Fibroblast of skin of right quadriceps (primary cell): ENCODE measurements around the gene PIF1.
"Not testable (repeated sequence)": the region's sequence is repeated elsewhere in the genome, so short reads cannot be mapped to it uniquely, and the experiment has no call there.

Source experiments
- DNase-seq: peaks from one replicate; pipeline ENCODE4 v3.0.0-alpha.2; 2013

The PIF1 gene

DNA sequence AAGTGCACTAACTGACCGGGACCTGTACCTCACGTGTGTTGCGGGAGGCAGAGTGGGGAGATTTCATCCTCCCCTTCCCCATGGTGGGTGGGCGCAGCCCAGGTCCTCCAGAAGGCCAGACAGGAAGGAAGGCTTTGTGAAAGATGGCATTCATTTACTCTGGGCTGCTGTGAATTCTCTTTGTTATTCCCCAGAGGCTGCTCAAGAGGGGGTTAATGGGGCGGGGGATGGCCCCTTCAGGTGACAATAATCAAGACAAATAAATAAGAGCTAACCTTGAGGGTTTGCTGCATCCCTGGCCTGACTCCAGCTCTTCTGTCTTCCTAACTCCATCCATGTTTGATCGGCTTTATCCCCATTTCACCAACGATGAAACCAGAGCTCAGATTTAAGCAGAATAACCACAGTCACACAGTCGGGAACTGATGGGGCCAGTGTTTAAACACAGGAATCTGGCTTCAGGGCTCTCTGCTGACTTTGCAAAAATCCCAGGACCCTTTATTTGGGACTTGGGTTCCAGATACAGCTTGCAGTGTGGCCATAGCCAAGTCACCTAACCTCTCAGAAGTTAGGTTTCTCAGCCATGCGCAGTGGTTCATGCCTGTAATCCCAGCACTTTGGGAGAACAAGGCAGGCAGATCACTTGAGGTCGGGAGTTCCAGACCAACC is 16.5 kb downstream of the PIF1 start:
- no peak for DNase-seq

DNA sequence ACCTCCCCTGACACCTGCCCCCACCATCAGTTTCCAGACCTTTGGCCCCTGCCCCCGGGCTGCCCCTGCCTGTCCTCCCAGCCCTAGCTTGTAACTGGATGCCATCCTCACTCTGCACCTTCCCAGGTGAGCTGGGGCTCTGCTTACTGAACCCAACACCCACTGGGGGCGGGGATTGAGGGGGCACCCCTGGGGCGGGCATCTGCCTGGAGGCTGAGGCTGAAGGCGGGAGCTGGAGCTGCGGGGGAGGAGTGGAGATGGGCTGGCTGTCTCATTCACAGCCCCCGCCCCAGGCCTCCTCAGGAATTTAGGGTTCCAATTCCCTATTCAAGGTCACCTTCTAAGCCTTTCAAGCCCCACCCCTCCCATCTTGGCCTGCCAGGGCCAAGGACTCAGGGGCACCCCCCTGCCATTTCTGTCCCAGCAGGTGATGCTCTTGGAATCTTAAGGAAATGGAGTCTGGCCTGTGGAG is 17.7 kb downstream of the PIF1 start:
- DNase-seq, result no peak

DNA sequence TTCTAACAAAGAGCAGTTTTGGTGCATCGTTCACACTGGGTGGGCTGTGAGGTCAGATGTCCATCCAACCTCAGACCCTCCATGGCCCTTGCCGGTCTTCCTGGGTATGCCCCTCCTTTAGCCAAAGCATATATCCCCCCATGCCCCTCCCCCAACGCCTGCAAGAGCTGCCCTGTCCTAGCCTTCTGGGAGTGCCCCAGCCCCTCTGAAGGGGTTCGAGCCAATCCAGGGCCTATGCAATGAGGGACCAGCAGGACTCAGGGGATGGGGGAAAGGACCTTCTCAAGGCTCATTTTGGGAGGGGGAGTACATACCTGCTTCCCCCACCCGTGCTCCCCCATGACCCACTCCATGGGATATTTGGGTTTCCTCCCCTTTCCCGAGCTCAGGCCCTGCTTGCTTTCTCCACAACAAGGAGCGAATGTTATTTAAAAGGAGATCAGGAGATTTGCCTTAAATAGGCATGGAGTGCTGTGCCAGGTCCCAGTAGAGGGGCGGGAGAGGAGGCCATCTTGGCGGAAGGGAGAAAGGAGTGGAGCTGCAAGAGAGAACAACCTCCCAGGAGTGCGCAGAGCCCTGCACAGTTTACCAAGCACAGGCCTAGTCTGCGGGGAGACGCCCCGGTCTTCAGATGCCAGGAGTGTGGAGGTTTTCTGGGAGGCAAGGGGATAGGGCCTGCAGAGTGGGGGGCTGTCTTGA is 18.2 kb downstream of the PIF1 start:
- no peak for DNase-seq

DNA sequence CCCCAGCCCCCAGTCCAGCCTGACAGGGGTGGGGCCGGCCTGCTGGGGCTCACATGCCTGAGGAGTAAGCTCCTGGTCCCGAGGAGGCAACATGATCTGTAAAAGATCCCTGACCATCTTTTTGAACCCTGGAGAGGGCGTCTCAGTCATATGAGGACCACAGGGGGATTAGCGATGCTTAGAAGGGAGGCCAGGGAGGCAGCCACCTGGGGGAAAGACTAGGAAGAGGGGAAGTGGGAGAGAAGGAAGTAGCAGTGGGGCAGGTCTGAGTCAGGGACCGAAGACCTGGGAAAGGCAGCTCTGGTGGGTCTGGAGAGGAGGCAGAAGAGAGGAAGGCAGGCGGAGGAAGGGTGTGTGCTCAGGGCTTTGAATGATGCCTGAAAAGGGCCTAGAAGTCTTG is 18.9 kb downstream of the PIF1 start:
- DNase-seq, result no peak

DNA sequence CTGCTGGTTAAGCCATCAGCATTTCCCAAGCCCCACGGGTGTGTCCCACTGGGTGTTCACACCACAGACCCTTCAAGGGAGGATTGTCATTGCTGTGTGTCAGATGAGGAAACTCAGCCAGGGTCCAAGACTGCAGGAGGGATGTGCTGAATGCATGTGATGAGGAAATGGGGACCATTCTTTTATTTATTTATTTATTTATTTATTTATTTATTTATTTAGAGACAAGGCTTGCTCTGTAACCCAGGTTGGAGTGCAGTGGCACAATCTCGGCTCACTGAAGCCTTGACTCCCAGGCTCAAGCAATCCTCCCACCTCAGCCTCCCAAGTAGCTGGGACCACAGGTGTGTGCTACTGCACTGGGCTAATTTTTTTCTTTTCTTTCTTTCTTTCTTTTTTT is 20.8 kb downstream of the PIF1 start:
- DNase-seq, result no peak

DNA sequence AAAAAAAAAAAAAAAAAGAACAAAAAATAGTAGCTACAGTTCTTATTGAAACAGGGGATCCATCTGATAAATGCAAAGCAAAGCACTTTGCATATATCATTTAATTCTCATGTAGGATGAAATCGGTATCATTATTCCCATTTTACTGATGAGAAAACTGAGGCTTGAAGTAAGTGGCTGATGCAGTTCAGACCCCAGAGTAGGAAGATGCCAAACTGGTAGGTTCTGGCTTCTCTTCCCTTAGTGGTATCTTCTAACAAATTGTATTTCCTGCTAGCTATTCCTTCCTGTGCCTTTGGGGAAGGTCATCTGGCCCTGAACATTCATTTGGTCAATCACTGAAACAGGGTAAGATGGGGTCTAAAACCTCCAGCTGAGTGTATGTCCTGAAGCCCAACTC is 21.9 kb downstream of the PIF1 start:
- no peak for DNase-seq

DNA sequence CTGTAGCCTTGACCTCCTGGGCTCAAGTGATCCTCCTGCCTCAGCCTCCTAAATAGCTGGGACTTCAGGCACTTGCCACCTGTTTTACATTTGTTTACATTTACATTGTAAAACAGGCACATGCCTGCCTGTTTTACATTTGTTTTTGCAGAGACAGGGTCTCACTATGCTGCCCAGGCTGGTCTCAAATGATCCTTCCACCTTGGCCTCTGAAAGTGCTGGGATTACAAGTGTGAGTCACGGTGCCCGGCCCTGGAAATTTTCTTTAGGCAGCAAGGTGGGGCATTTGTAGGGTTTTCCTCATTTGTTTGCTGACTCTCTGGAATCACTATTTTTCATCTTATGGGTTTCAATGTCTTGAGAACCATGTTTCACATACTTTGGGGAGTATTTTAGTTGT is 25.0 kb downstream of the PIF1 start:
- DNase-seq, result no peak

DNA sequence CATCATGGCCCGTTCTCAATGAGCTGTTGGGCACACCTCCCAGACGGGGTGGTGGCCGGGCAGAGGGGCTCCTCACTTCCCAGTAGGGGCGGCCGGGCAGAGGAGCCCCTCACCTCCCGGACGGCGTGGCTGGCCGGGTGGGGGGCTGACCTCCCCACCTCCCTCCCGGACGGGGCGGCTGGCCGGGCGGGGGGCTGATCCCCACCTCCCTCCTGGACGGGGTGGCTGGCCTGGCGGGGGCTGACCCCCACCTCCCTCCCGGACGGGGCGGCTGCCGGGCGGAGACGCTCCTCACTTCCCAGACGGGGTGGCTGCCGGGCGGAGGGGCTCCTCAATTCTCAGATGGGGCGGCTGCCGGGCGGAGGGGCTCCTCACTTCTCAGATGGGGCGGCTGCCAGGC is 26.5 kb downstream of the PIF1 start:
- not testable (repeated sequence) for DNase-seq

DNA sequence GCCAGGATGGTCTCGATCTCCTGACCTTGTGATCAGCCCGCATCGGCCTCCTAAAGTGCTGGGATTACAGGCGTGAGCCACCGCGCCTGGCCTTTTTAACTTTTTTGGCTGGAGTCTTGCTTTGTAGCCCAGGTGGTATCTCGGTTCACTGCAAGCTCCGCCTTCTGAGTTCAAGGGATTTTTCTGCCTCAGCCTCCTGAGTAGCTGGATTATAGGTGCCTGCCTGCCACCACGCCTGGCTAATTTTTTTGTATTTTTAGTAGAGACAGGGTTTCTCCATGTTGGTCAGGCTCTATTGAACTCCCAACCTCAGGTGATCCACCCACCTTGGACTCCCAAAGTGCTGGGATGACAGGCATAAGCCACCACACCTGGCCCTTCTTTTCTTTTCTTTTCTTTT is 29.5 kb downstream of the PIF1 start:
- DNase-seq, result not testable (repeated sequence)

DNA sequence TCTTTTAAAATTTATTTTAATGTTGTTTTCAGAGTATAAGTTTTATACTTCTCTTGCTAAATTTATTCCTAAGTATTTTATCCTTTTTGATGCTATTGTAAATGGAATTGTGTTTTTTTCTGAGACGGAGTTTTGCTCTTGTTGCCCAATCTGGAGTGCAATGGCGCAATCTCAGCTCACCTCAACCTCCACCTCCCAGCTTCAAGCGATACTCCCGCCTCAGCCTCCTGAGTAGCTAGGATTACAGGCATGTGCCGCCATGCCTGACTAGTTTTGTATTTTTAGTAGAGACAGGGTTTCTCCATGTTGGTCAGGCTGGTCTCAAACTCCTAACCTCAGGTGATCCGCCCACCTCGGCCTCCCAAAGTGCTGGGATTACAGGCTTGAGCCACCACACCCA is 30.1 kb downstream of the PIF1 start:
- not testable (repeated sequence) for DNase-seq

DNA sequence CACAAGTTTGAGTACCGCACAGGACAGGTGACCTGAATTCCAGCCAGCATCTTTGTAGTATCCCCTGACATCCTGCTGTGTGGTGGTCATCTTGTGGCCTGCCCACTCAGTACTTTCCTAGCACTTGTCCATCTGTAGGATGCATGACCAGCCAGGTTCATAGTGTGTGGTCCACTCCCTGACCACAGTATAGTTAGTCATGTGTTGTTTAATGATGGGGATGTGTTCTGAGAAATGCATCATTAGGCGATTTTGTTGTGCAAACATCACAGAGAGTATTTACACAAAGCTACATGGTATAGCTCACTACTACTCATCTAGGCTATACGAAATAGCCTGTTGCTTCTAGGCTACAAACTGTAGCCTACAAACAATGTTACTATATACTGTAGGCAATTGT is 33.2 kb downstream of the PIF1 start:
- DNase-seq, result no peak

DNA sequence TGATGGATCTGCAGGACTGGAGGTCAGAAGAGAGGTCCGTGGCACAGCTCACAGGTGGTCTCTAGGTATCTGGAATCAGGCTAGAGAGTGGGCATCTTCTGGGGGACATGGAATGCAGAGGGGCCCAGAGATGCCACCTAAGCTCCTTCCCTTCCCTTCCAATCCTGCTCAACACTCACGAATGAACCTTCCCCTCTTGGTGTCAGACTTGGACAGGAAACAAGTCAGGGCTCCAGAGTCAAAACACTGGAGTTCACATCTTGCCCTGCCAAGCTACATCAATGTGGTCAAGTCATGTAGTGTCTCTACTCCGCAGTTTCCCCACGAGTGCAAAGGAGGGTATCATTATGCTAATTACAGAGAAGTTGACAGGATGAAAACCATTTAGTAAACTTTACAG is 34.0 kb downstream of the PIF1 start:
- DNase-seq, result no peak

DNA sequence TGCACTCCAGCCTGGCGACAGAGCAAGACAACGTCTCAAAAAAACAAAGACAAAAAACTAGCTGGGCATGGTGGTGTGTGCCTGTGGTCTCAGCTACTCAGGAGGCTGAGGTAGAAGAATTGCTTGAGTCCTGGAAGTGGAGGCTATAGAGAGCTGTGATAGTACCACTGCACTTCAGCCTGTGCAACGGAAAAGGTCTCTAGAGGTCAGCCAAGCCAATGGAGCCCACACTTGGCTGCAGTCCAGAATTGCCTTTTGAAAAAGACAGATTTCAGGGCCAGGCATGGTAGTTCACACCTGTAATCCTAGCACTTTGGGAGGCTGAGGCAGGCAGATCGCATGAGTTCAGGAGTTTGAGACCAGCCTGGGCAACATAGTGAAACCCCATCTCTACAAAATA is 41.7 kb downstream of the PIF1 start:
- no peak for DNase-seq

DNA sequence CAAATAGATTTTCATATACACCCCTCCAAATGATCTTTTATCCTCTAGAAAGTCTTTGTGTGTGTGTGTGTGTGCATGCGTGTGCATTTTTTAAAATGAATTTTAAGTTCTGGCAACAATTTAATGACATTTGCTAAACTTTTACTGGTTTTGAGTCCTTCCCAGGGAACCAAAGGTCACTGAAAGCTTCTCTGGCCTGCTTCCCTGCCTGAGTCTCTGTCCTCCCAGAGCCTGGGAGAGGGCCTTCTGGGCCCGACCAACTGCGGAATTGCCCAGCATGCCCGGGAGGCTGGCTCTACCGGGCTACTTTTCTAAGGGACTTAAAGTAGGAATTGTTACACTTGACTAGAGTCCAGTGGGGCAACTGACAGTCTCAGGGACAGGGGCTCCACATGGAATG is 42.7 kb downstream of the PIF1 start:
- DNase-seq, result no peak

DNA sequence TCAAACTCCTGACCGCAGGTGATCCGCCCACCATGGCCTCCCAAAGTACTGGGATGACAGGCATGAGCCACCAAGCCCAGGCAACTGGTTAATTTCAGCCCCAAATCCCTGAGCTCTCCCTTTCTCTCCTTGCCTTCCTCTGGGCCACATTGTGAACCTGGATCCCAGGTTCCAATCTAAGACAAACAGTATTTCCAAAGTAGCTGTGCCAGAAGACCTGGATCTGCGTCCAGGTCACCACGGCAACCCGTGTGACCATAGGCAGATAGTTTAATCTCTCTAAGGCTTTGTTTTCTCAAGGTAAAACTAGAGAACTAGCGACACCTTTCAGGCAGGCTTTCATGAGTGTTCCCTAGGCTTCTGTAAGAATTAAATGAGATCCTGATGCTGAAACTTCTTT is 44.1 kb downstream of the PIF1 start:
- DNase-seq, result no peak

DNA sequence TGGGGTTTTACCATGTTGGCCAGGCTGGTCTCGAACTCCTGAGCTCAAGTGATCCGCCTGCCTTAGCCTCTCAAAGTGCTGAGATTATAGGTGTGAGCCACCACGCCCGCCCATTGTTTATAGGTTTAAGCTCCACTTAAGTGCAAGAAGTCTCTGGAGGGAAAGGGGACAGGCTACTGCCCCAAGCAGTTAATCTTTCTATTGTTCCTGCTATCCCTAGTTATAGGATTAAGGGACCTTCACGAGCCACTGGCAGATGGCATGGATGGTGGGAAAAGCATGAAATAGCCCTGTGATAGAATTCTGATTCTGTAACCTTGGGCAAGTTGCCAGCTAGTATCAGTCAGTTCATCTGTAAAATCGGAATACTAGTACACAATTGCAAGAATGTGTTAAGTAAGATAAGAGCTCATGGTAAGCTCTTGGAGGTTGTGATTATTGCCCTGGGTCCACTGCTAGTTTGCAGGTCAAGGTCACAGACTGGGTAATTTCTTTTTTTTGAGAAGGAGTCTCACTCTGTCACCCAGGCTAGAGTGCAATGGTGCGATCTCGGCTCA is 44.8 kb downstream of the PIF1 start:
- no peak for DNase-seq

DNA sequence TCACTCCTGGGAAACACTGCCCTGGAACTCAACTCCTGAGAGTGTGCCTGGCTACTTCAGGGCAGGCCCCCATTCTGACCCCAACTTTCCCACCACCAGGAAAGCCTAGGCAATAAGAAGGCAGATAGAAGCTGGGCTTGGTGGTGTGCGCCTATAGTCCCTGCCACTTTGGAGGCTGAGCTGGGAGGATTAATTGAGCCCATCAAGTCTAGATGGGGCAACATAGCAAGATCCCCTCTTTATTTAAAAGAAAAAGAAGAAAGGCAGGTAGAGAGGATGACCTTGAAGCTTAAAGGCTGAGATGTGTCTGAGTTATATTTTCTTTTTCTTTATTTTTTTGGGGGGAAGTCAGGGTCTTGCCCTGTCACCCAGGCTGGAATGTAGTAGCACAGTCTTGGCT is 45.8 kb downstream of the PIF1 start:
- no peak for DNase-seq

DNA sequence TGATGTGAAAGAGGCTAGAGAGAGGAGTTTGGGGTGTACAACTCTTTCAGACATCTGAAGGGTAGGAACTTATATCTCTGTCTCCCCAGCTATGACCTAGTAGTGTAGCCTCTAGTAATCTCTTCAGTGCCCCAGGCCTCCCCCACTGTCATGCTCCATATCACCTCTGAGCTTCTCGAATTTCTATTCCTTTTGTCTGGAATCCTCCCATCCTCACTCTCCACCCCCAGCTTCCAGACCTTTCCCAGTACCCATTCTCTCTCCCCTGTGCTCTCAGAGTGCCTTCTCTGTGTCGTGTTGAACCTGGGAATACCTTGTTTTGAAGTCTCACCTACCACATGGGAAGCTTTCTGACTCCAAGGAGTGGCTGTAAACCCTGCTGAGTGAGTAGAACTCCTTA is 46.4 kb downstream of the PIF1 start:
- DNase-seq, result no peak

DNA sequence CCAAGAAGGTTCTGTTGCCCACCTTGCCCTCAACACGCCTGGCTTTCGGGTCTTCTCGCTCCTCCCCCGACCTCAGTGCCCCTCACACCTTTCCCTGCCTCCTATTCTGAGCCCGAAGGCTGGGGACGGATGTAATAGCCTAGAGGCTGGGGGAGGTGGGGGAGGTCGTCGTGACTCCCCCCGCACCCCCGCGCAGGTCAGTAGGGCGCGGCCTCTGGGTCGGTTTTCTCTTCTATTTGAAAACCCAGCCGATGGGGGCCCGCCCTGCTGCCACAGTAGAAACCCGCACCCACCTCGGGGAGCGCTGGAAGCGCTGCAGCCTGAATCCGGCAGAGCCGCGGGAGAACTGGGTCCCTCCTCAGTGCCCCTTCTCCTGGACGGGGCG is 49.1 kb downstream of the PIF1 start:
- DNase-seq, result no peak

DNA sequence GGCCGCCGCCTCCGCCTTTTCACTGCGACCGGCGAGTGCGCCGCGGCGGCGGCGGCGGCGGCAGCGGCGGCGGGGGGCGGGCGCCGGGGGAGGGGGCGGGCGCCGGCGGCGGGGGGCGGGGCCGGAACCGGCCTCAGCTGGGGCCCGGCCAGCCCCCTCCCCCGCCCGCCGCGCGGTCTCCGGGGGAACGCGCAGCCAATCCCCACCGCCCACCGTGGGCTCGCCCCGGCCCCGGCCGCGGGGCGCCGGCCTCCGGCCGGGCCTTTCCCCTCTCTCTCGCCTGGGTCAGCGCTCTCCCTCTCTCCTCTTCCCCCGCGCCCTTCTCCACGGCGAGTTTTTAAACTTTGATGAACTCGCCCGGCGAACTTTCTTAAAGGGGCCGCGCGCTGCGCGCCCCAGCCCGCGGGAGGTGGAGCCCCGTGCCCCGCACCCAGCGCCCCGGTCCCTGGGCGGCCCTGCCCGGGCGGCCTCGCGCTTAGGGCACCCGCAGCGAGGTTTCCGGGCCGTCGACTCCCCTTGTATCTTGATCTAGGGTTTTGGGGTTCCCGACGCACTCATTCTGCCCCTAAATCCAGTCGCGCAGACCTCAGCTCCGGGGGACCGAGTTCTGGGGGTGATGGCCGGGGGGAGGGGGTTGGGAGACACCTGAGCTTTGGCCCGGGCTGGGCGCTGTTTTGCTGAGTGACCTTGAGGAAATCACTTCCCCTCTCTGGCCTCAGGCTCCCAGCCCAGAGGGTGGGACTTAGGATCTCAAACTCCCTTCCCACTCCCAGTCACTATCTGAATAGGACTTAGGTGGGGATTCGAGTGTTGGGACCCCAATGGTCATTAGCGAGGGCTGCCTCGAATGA is 49.7 kb downstream of the PIF1 start, which contains the start of gene RBPMS2:
RBPMS2 (minus strand) TSS at position 39 of the 851 bp plus-strand sequence. CDS start 270 bp downstream, outside the sequence.
- no peak for DNase-seq

DNA sequence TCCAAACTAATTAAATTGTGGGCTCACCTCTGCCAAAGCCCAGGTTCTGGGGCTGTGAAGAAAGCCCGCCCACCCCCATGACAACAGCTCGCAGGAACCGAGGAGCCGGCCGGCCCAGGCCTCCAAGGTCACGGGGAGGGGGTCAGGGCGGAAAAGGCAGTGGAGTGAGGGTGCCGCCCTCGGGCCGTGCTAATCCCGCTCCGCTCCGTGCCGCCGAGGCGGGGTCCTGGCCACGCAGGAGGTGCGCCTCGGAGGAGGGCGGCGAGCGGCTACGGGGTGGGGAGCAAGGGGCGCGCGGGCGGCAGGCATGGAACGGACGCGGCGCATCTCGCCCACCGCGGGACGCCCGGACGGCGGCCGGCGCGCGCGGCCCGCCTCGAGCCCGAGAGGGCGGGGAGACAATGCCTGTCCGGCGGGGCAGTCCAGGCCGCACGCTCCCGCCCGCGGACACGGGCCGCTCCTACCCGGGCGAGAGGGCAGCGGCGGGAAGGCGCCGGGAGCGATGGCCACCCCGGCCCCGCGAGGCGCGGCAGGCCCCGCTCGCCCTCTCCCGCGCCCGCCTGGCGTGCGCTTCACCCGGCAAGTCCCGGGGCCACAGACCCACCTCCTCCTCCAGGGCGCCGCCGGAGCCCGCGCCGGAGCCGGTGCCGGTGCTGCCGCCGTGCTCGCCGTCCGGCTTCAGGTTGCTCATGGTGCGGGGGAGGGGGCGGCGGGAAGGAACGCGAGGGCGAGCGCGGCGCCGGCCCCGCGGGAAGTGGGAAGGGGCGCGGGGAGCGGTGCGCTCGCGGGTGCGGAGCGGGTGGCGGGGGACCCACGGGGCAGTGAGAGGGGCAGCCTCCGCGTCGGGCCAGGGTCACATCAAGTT is 50.6 kb downstream of the PIF1 start:
- DNase-seq, result no peak

DNA sequence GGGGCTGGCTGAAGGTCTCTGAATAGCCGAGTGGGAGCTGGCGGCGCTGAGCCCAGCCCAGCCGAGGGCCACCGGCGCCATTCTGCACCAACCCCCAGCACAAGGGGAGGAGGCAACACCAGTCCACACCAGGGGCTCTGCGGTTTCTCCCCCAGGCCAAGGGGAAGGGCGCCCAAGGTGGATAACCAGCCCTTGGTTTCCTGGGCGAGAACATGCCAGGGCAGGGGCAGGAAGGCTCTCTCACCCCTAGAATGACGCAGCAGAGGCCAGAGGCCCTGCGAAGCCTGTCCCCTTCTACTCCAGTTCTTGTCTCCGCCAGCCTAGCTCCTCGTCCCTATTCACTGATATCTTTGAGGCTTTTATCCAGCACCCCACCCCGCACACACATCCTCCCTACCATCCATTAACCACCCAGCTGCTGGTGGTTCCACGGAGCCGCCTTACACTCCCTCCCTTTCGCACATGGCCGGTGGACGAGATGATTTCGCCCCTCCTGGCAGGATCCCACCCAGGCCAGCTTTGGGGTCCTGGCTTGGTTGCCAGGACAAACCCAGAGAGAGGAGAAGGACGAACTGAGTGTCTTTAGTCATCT is 51.3 kb downstream of the PIF1 start:
- DNase-seq, result no peak
